GM12878 (cell line): Measurements from ENCODE around the gene THAP4.

ENCODE experiments used
- ATF3 ChIP-seq: IDR thresholded peaks from 2 replicates; pipeline ENCODE4 v1.6.1; 2011; ENCODE audit warnings: low read depth, mild to moderate bottlenecking, low read length, moderate library complexity, borderline replicate concordance; ENCODE audit errors: extremely low read depth
- CBX3 ChIP-seq: fragments of 200-600 bp; sonication (generic); IDR thresholded peaks from 2 replicates; pipeline ENCODE4 v1.6.1; 2016; ENCODE audit warnings: low read depth, borderline replicate concordance
- CHD4 ChIP-seq: fragments of 200-600 bp; sonication (generic); IDR thresholded peaks from 2 replicates; pipeline ENCODE4 v1.6.1; 2016; ENCODE audit warnings: mild to moderate bottlenecking
- CTCF ChIP-seq, 3 experiments: IDR thresholded peaks in 2 of 3; conservative IDR thresholded peaks in 1 of 3; 2 replicates each; pipeline ENCODE4 v1.5.1; 2011; ENCODE audit warnings: low read depth in 3 of 3, low read length in 3 of 3, mild to moderate bottlenecking in 3 of 3, control low read depth in 2 of 3, moderate library complexity in 2 of 3, inconsistent platforms in 1 of 3, mixed read lengths in 1 of 3; ENCODE audit not compliant: control insufficient read depth in 2 of 3, insufficient read depth in 1 of 3; ENCODE audit errors: extremely low read depth in 1 of 3
- EZH2 ChIP-seq: IDR thresholded peaks from 2 replicates; pipeline ENCODE4 v1.6.1; 2012; ENCODE audit warnings: low read depth, mild to moderate bottlenecking, control low read depth, inconsistent platforms, low read length, borderline replicate concordance; ENCODE audit not compliant: control insufficient read depth
- GABPA ChIP-seq: IDR thresholded peaks from 2 replicates; pipeline ENCODE4 v1.6.1; 2014; ENCODE audit warnings: antibody characterized with exemption, low read depth, mild to moderate bottlenecking, inconsistent platforms
- KAT2A ChIP-seq: conservative IDR thresholded peaks from 2 replicates; pipeline ENCODE4 v1.6.1; 2011; ENCODE audit warnings: low read depth, low read length; ENCODE audit not compliant: control insufficient read depth
- MAX ChIP-seq: IDR thresholded peaks from 2 replicates; pipeline ENCODE4 v1.6.1; 2012; ENCODE audit warnings: low read depth, low read length, improper control_type of control experiment
- MYC ChIP-seq: IDR thresholded peaks from 2 replicates; pipeline ENCODE4 v1.6.1; 2011; ENCODE audit warnings: mild to moderate bottlenecking, low read length, moderate library complexity, inconsistent platforms; ENCODE audit not compliant: insufficient read depth, insufficient replicate concordance, insufficient read length, severe bottlenecking
- POLR2AphosphoS5 ChIP-seq: IDR thresholded peaks from 2 replicates; pipeline ENCODE4 v1.6.1; 2011; ENCODE audit warnings: mild to moderate bottlenecking, low read length, inconsistent platforms
- RAD21 ChIP-seq: IDR thresholded peaks from 2 replicates; pipeline ENCODE4 v1.6.1; 2011; ENCODE audit warnings: mild to moderate bottlenecking, low read depth, low read length, moderate library complexity; ENCODE audit not compliant: insufficient read depth
- SREBF1 ChIP-seq: IDR thresholded peaks from 2 replicates; pipeline ENCODE4 v1.6.1; 2012; ENCODE audit warnings: mild to moderate bottlenecking, low read length
- YY1 ChIP-seq: IDR thresholded peaks from 2 replicates; pipeline ENCODE4 v1.6.1; 2011; ENCODE audit warnings: low read depth, mild to moderate bottlenecking, low read length

GRCh38 chr2:241601841-241602240 lies 35.1 kb downstream of the THAP4 start:
- TF ChIP-seq MYC (no peak), KAT2A (no peak), POLR2AphosphoS5 (no peak), CBX3 (no peak), CTCF (IDR thresholded peaks at IDR 0.05 in 2 of 3, conservative IDR thresholded peaks at IDR 0.05 in 1 of 3; ENCODE audit: control insufficient read depth in 2 of 3, extremely low read depth in 1 of 3, insufficient read depth in 1 of 3, low read depth in 3 of 3, low read length in 3 of 3) (no peak), RAD21 (no peak), SREBF1 (no peak), YY1 (no peak), MAX (no peak), ATF3 (no peak), GABPA (no peak), CHD4 (no peak), EZH2 (no peak)
